ENCODE results near the gene RPH3AL.
A peak's percentile ranks its signal among the peaks of the same experiment; 100 is the strongest.

Gene RPH3AL

GRCh38 chr17:393806-394717 lies 41.5 kb upstream of the RPH3AL start:
- no peak overlapping the region for H3K27ac ChIP-seq
- TF ChIP-seq ZFX (IDR thresholded peaks at IDR 0.05; ENCODE audit: borderline replicate concordance) = no peak
- TF ChIP-seq CTCF (IDR thresholded peaks at IDR 0.05) = no peak

GRCh38 chr17:391850-392249 lies 39.2 kb upstream of the RPH3AL start:
- TF ChIP-seq ZFX (IDR thresholded peaks at IDR 0.05; ENCODE audit: borderline replicate concordance) = no peak
- no peak for TF ChIP-seq CTCF (IDR thresholded peaks at IDR 0.05)
- no peak overlapping the region for H3K27ac ChIP-seq

GRCh38 chr17:390025-390424 lies 37.4 kb upstream of the RPH3AL start:
- TF ChIP-seq ZFX (IDR thresholded peaks at IDR 0.05; ENCODE audit: borderline replicate concordance) = no peak
- TF ChIP-seq CTCF (IDR thresholded peaks at IDR 0.05) = no peak
- H3K27ac ChIP-seq = no peak overlapping the region

GRCh38 chr17:388087-388486 lies 35.5 kb upstream of the RPH3AL start:
- no peak for TF ChIP-seq CTCF (IDR thresholded peaks at IDR 0.05)
- no peak for TF ChIP-seq ZFX (IDR thresholded peaks at IDR 0.05; ENCODE audit: borderline replicate concordance)
- H3K27ac ChIP-seq = no peak overlapping the region

- TF ChIP-seq ZFX (IDR thresholded peaks at IDR 0.05; ENCODE audit: borderline replicate concordance) = no peak
- peak; percentile 84 for TF ChIP-seq CTCF (IDR thresholded peaks at IDR 0.05)
- H3K27ac ChIP-seq = no peak overlapping the region
These were observed 33.7 kb upstream of the RPH3AL start for GRCh38 chr17:386141-386876.

- no peak overlapping the region for H3K27ac ChIP-seq
- no peak for TF ChIP-seq CTCF (IDR thresholded peaks at IDR 0.05)
- no peak for TF ChIP-seq ZFX (IDR thresholded peaks at IDR 0.05; ENCODE audit: borderline replicate concordance)
These were observed 33.2 kb upstream of the RPH3AL start for GRCh38 chr17:385836-386140.

All from 22Rv1 (cell line).